Hematopoietic multipotent progenitor cell treated with erythropoietin and hydrocortisone succinate and interleukin-3 and kit ligand, for 4 days (in vitro differentiated cells): ENCODE results near the gene PML.

Experiments used
- DNase-seq: peaks from one replicate; pipeline ENCODE4 v3.0.0-alpha.2; 2015

PML gene

DNA sequence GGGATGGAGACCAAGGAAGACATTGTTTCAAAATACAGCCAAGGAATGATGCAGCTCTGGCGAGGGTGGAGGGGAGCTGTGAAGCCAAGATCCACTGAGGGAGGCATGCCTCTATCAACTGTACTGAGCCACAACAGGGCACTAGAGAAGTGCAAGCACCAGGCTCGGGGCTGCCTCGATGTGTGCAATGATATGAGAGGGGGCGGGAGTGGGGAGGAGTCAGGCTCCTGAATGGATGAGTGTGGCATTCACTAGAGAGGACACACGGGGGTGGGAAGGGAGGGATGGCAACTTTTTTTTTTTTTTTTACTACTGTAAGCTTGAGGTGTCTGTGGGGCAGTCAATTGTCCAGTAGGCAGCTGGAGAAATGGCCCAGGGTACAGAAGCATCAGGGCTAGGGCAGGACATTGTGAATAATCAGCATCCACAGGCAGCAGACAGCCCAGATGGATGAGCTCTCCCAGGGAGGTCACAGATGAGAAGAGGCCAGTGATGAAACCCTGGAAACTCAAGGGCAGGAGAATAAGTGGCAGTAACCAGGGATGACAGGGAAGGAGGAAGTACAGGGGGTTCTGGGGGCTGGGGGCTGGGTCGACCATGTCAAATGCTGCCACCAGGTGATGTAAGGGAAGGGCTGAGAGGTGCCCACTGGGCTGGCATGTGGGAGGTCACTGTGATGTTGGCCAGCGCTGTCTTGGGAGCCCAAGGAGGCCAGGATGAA, 8.3 kb upstream of the PML start:
- peak; percentile 75 for DNase-seq

DNA sequence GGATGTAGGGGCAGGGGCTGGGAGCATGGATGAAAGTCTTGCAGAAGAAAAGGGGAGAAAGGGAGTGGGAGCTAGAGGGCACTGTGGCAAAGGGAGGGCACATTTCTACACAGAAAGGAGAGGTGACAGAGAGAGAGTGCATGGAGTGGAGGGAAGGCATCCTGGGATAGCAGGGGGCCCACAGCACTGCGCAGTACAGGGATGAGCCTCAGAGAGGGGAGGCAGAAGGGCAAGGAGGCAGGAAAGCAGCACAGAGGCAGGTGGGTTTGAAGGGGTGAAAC, 7.8 kb upstream of the PML start:
- DNase-seq = no peak

DNA sequence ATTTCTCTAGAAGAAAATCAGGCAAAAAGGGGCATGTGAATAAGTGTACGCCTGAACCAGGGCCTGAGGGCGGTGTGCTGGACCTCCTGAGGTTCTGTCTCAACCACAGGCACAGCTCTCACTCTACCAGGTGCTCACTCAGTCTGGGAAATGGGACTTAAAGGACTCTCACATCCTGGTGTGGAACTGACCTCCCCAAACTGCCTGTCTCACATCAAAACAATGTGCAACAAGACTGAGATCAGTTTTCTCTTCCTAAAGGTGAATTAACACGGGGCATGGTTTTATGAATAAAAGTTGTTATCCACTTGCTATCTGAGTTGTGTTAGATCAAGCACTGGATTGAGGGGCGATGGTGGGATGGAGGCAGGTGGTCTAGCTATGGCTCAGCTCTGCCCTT, 7.3 kb upstream of the PML start:
- no peak for DNase-seq

DNA sequence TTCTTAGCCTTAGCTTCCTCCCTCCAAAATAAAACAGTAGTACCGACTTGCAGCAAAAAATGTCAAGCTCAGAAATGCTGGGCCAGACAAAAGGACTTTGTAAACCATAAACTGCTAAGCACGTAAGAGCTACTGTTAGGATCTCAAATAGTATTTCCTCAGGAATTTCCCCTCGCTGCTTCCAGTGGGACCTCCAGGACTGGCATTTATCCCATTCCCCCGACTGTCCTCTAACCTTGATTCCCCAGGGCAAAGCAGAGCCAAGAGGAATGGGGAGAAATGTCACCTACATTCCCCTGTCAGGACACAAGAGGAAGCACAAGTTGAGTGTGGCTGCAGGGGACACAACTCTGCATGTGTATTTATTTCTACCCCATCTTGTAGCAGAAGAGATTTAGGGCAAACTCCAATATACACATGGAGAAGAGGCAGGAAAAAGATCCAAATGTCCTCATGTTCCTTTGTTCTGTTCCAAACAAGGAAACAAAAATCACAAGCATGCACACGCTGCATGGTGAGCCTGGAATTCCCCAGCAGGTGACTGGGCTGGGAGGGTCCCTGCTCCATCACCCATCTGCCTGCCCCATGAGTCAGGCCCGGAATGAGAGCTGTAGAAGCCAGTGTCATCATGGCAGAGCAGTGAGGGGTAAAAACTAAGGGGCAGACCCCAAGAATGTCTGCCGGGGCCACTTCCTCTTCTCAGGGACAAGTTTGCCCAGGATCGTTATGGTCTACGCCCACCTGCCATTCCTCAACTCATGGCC, 6.7 kb upstream of the PML start:
- peak; percentile 41 for DNase-seq

DNA sequence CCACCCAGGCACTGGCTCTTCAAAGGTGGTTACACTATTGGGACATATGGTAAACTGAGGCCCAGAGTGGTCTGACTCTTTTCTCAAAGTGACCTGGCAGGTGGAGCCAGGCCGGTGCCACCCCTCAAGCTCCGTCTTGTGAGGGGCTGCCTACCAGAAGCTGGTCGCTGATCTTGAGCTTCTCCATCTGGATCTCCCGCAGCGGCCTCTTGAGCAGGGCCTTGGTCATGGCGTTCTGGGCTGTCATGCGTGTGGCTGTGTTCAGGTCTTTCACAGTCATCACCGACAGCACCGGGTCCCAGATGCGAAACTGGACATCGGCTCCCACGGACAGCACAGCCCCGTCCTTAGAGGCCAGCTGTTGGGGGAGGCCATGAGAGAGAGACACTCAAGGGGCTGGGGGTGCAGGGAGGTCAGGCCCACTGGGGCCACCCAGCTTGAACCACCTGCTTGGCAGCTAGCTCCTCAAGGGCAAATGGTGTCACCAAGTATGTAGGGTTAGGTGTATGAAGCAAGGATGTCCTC, 6.0 kb upstream of the PML start:
- DNase-seq = no peak

DNA sequence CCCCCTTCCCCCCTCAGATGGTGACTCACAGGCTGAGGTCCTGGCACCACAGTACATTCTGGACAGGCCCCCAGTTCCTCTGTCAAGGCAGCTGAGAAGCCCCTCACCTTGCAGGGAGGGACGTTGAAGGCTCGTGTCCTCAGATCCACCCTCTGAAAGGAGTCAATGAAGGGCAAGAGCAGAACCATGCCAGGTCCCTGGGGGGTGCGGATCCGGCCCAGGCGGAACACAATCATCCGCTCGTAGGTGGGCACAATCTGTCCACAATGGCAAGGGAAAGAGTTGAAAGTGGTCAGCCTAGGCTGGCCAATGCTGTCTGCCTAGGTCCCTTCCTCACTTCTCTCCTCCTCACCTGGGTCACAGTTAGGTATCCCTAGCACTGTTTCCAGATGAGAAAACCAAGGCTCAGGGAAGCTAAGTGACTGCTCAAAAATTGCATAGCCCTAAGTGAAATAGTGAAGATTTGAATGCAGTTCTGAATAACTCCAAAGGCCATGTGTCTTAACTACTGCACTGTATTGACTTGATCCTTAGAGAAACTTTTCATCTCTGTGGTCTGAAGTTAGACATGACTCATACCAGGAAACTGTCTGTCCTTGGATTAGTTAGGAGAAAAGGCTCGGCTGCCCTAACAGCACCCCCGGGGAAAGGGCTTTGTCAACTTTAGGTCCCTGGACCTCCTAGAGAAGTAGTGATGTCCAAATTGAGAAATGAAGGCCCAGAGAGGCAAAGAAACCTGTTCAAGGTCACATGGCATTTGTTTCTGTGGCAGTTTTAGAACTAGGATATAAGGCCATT, 5.3 kb upstream of the PML start:
- DNase-seq = peak; percentile 42

DNA sequence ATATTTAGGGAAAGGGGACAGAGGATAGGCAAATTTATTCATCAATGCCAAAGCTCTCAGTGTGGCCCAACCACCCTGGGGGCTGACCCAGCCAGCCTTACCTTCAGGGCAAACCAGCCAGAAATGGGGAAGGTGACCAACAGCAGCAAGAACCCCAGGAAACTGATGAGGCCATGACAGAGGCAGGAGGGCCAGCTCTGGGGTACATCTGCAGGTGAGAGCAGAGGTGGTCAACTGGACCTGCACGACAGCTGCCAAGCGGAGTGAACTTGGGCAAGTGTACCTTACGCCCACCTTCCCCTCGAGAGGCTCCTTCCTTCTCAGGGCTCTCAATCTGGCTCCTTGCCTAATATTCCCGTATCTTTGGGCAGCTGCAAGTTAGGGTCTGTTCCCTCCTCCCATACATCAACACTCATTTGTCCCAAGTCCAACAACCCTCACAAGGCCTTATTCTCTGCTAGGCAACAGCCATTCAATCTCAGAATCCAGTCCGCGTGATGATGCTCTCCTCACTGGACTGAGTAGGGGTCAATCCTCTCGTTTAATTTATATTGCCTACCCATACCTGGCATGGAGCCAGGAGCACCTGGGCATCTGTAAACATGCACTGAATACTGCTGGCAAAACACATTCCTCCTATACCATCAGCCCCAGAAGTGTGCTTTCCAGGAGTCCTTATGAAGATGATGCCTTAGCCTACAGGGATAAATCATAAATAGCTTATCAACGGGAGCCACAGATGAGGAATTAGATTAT, 4.1 kb upstream of the PML start:
- no peak for DNase-seq

DNA sequence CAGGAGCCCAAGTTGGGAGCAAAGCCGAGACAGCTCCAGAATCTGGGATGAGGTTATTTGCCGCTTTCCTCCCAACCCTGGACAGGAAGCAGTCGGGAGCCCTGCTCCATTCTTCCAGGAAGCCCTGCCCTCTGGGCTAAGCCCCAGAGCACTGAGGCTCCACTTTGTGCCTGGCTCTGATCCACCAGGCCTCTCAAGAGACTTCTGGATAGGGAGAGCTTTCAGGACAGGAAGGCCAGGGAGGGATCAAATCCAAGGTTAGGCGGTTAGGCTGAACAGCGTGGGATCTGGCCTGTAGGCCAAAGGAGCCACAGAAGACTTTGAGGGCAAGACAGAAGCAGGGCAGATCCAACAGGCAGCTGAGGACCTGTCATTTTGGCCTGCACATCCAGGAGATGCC, 3.3 kb upstream of the PML start:
- DNase-seq = no peak

DNA sequence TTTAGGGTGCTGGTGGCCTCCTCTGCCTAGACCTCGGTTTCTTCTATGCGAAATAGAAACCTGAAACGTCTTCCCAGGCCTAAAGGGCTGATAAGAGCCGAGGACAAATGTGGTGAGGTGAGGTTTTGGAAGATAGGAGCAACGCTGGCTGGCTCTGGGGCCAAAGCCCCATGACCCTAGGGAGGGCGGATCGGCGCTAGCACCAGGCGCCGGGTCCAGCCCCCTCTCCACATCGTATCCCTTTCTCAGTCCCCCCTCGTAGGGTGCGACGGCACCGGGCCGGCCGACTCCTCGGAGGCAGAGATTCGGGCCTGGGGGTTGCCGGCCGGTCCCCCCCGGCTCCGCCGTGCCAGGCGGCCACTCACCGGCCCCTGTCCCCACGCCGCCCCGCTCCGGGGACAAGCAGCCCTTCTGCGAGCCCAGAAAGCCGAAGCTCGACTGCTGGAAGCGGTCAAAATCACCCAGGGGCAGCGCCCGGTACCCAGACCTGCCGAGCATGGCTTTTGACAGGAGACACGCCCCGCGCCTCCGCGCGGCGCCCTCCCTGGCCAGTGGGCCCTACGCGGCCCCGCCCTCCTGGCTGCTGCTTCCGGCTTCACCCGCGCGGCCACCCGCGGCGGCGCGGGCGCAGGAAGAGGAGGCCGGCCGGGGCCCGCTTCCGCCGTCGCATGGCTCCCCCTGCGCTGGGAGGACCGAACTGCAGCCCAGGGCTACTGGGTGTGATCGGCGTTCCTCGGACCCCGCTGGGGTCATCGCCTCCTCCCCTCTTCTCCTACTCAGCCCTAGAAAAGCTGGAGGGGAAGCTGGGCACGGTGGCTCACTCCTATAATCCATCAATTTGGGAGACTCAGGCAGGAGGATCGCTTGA, 2.6 kb upstream of the PML start, which contains the start of gene STOML1:
Gene STOML1 (minus strand): TSS at position 570 of the 868 bp plus-strand sequence. CDS start 72 bp downstream, at position 498.
- peak; percentile 97 for DNase-seq

DNA sequence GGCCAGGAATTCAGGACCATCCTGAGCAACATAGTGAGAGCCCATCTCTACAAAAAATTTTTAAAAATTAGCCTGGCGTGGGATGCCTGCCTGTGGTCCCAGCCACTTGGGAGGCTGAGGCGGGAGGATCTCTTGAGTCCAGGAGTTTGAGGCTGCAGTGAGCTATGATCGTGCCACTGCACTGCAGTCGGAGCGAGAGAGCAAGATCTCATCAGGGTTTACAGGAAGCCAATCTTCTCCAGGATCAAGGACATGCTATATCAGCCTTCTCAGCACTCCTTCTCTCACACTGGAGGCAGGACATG, 2.0 kb upstream of the PML start:
- peak; percentile 47 for DNase-seq

DNA sequence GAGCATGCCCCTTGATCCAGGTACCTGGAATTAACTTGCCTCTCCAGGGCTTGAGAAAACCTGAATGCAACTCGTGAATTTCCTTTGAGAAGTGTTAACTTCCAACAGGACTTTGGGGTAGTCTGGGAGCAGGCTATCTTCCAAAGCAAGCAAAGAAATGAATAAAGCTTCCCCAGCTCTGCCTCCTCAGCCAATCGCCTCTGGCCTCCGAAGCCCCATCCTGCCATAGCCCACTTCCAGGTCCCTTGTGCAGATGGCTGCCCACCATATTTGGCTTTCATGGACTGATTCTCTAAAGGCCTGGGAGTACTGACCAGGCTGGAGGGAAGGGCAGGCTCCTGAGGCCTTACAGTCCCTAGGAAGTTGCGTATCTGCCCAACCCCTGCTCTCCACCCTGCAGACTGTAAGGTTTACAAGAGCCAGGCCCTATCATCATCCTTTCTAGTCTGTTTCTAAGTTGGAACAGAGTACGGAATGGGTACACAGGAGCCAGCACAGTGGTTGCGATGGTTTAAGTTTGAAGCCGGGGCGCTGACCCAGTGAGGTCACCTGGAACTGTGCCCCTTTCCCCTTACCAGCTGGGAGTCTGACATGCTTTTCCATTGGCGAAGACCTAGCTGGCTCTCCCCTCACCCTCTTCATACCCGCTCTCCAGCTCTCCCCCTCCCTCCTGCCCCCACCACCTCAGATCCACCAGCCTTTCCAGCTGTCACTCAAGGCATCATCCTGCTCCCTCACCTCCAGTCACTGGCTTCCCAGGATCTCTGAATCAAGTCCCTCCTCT, 1.1 kb upstream of the PML start:
- DNase-seq = no peak

DNA sequence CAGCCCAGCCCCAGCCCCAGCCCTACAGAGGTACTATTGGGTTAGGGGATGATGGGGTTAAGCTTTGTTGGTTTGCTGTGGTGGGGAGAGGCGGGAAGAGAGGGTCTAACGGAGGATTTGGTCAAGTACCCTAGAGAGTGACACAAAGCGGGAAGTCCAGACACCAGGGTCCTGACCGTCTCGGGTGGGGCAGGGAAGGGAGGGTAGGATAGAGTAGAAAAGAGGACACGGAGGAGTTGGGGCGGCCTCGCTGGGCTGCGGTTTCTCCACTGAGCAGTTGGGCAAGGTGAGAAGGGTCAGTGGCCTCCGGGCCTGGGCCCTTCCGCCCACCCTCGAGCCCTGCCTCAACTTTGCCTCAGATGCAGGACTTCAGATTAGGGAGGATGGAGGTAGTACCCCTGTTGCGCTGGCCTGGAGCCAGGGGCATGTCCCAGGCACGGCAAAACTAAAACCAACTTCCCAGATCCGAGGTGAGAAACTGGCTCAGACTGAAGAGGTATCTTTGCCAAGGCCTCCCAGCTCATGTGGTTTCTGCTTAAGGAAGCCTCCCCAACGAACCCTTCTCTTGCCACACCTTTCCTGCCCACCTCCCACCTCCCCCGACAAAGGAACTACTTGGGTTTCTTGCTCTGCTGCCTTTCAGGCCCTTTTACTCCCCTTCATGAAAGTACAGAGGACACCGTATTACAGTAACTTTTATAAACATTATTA, 551 bp downstream of the PML start:
- DNase-seq = peak; percentile 63

DNA sequence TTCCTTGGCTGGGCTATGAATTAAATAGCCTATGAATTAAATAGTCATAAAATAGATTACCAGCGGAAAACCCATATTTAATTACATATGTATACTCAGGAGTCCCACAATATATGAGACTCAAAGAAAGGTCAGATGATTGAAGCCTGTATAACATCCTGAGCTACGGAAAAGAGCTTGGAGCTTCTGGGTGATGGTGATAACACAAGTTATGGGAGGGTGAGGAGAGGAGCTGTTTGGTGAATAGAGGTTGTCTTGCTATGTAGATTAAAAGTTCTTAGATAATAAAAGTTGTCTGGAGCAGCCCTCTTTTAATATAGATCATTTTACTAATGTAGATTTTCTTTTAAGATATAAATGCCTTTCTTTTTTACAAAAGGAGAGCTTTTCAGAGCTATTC, 1.8 kb downstream of the PML start:
- peak; percentile 74 for DNase-seq

DNA sequence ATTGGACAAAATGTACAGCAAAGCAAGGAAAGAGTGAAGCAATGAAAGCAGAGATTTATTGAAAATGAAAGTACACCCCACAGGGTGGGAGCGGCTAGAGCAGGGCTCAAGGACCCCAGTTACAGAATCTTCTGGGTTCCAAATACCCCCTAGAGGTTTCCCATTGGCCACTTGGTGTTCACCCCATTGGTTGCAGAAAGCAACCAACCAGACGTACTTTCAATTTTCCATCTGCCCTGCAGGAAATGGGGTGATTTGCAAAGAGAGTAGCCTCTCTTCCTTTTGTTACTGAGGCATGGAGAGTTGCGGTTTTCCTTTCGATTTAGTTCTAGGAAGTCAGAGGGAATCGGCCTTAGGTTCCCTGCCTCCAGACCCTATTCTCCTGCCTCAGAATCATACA, 2.4 kb downstream of the PML start:
- DNase-seq = peak; percentile 84

DNA sequence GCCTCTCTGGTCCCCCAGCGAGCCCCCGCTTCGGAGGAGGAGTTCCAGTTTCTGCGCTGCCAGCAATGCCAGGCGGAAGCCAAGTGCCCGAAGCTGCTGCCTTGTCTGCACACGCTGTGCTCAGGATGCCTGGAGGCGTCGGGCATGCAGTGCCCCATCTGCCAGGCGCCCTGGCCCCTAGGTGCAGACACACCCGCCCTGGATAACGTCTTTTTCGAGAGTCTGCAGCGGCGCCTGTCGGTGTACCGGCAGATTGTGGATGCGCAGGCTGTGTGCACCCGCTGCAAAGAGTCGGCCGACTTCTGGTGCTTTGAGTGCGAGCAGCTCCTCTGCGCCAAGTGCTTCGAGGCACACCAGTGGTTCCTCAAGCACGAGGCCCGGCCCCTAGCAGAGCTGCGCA, 3.5 kb downstream of the PML start:
- no peak for DNase-seq

DNA sequence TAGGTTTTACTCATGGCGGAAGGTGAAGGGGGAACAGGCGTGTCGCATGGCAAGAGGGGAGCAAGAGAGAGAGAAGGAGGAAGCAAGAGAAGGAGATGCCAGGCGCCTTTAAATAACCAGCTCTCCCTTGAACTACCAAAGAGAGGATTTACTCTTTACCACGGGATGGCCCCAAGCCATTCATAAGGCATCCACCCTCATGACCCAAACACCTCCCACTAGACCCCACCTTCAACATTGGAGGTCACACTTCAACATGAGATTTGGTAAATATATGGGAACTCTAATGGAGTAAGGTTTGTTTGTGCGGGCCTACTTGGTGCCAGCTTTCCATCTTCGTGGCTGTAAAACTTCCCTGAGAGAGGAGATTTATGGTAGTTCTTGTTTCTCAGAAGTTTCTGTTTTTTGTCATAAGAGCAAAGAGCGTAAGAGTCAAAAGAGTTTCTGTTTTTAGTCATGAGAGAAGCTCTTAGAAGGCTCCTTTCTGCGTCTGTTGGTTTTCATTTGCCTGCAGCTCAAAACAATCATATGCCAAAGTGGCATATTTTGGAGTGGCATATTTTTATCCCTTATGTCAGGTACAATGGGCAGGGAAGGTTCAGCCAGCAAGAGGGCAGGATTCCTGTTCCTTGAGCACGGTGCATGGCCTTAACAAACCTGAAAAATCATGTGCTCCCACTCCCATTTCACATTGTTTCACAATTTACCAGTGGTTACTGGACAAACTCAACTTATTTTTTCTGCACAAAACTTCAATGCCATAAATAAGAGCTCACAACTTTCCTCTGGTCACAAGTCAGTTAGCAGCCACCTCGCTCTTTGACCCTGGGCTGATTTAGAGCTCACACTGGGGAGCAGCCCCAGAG, 12.5 kb downstream of the PML start:
- DNase-seq = no peak

DNA sequence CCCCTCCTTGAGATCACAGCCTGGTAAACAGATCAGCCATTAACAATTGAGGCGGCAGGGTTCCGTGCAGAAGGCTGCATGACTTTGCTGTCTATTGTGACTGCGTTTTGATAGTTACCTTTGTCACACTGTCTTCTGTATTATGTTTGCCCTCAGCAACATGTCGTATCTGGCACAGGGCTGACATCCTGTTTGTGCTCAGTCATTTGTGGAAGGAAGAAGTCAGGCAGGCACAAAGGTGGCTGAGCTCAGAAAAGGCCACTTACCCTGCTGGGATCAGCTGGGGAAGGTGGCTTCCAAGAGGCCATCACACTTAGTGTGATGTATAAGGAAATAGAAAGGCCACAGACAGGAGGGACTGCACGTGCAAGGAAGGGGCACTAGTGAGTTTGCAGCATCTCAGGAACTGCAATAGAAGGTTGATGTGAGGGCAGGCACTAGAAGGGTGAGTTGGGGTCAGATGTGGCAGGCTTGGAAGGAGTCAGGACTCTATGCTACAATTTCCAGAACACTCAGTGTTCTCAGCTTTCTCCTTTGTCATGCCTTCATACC, 13.4 kb downstream of the PML start:
- peak; percentile 35 for DNase-seq

DNA sequence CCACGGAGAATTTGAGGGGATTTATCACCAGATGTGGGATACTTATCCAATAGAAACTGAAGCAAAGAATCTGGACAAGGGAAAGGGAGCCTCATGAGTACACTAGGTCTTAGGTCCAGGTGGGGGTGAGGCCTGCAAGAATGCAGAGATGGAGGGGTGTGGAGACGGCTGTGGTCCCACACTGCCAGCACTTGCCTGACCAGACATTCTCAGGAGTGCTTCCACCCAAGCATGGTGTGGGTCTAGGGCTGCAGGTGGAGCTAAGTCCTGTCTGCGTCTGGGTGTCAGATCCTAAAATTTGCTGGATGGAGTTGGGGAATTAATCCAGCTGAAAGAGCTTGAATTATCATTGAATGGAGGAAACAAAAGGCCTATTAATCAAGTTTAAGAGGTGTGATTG, 14.4 kb downstream of the PML start:
- no peak for DNase-seq

DNA sequence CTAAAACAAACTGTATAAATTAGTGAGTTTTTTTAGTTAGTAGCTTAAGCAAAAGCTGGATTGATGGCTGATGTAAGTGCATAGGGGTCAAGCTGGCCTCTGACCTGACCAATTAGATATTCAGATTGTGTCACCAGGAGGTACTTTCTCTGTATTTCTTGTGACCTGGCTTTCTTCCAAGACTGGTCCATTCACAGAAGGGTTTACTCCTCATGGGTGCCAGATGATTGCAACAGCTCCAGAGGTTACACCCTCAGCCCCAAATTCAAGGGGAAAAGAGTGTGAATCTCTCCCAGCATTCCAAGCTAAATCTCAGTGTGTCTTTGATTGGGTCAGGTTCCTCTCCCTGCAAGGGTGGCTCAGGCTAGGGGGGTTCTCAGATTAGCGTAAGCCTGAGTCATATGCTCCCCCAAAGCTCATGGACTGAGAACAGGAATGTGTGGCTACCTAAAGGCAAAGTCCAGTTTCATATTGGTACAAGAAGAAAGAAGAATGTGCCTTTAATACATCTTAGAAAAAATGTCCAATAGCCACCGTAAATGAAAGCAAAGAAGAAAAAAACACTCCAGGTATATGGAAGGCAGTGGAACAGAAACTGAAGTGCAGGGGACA, 16.5 kb downstream of the PML start:
- peak; percentile 32 for DNase-seq
